GM20431 (cell line): ENCODE results near the gene NLRC5.

ENCODE experiments used
- in situ Hi-C: fragments of 300-500 bp; cut with MseI, MboI; formaldehyde crosslinking; loops from one replicate; pipeline ENCODE4 v1.15.0; 2020; ENCODE audit warnings: low sequenced_read_pairs; ENCODE audit not compliant: unreplicated experiment

NLRC5 gene

GRCh38 chr16:56988948-56989945 lies at the start of gene NLRC5:
Gene NLRC5 (plus strand): TSS chr16:56989557. CDS start chr16:57020713, 31,156 bp downstream.
- in situ Hi-C loops, result no loop called here

- in situ Hi-C loops, result no loop called here
These were observed 49.6 kb upstream of the NLRC5 start for GRCh38 chr16:56939801-56940200.

- in situ Hi-C loops, result no loop called here
These were observed 48.3 kb upstream of the NLRC5 start for GRCh38 chr16:56941092-56941491.

- in situ Hi-C loops, result no loop called here
These were observed 47.5 kb upstream of the NLRC5 start for GRCh38 chr16:56941856-56942331.

- in situ Hi-C loops, result no loop called here
These were observed 45.5 kb upstream of the NLRC5 start for GRCh38 chr16:56943761-56944375.

GRCh38 chr16:56944954-56945839 lies 44.2 kb upstream of the NLRC5 start:
- in situ Hi-C loops, result no loop called here

GRCh38 chr16:56945847-56946527 lies 43.4 kb upstream of the NLRC5 start:
- in situ Hi-C loops, result no loop called here

GRCh38 chr16:56946767-56947603 lies 42.4 kb upstream of the NLRC5 start:
- in situ Hi-C loops, result no loop called here

- in situ Hi-C loops, result no loop called here
These were observed 41.8 kb upstream of the NLRC5 start for GRCh38 chr16:56947604-56947995.

GRCh38 chr16:56948234-56948633 lies 41.1 kb upstream of the NLRC5 start:
- in situ Hi-C loops, result no loop called here

GRCh38 chr16:56950051-56950450 lies 39.3 kb upstream of the NLRC5 start:
- in situ Hi-C loops, result loop anchor here (10.0 kb wide), 1 partner anchor 85 kb away; the partner anchor contains the start of gene SLC12A3

- in situ Hi-C loops, result loop anchor here (10.0 kb wide), 1 partner anchor 86 kb away; the partner anchor contains the start of gene SLC12A3
These were observed 38.9 kb upstream of the NLRC5 start for GRCh38 chr16:56950455-56950854.

- in situ Hi-C loops, result loop anchor here (10.0 kb wide), 1 partner anchor 86 kb away; the partner anchor contains the start of gene SLC12A3
These were observed 38.2 kb upstream of the NLRC5 start for GRCh38 chr16:56950881-56951771.

- in situ Hi-C loops, result loop anchor here (10.0 kb wide), 1 partner anchor 88 kb away; the partner anchor contains the start of gene SLC12A3
These were observed 36.4 kb upstream of the NLRC5 start for GRCh38 chr16:56953006-56953405.

- in situ Hi-C loops, result loop anchor here (10.0 kb wide), 1 partner anchor 91 kb away; the partner anchor contains the start of gene SLC12A3
These were observed 33.3 kb upstream of the NLRC5 start for GRCh38 chr16:56956076-56956475.

- in situ Hi-C loops, result loop anchor here (10.0 kb wide), 1 partner anchor 92 kb away; the partner anchor contains the start of gene SLC12A3
These were observed 32.6 kb upstream of the NLRC5 start for GRCh38 chr16:56956756-56957155.

GRCh38 chr16:56960681-56961281 lies 28.6 kb upstream of the NLRC5 start:
- in situ Hi-C loops, result no loop called here
